ENCODE measurements around the gene GRIK5.

- TF ChIP-seq REST (IDR thresholded peaks at IDR 0.05; ENCODE audit: insufficient read depth in 1 of 2, low read depth in 2 of 2, low read length in 2 of 2): no peak
- no peak for TF ChIP-seq POLR2AphosphoS5 (IDR thresholded peaks at IDR 0.05; ENCODE audit: low read depth, low read length)
- TF ChIP-seq TAF1 (IDR thresholded peaks at IDR 0.05; ENCODE audit: borderline replicate concordance, insufficient read depth, low read length): no peak
- TF ChIP-seq SIN3A (IDR thresholded peaks at IDR 0.05; ENCODE audit: borderline replicate concordance, insufficient read depth, low read length): no peak
- TF ChIP-seq FOXP2 (optimal IDR thresholded peaks at IDR 0.05; ENCODE audit: borderline replicate concordance, extremely low read depth, extremely low read length, insufficient read depth): no peak
Observed at GRCh38 chr19:41974652-41975051, 95.4 kb downstream of the GRIK5 start.

Data from PFSK-1 (cell line).